GM12878 (cell line): ENCODE results near the gene FAM151A. TPM values are rescaled to one million over a fixed set of nuclear protein-coding genes. Genes with fewer than 3 reads are reported as not detected.

Experiments
- polyA plus RNA-seq, 11 experiments: library from polyadenylated mRNA; depleted of rRNA in 4 of 11; unstranded in 6 of 11; stranded (reverse) in 5 of 11; fragments of >200 nt; fragmentation: Nextera tagmentation in 4 of 11; fragmentation: Illumina TruSeq in 1 of 11; extraction: Ambion mirVana in 4 of 11; extraction: Trizol in 1 of 11; gene quantifications; 1 replicate in 1 of 11; 2 replicates in 10 of 11; pipeline versions ENCODE4 v1.2.1 to v1.2.3, GENCODE V29; 2011 to 2016; ENCODE audit warnings: inconsistent platforms in 2 of 11, missing spikeins in 2 of 11, low read depth in 1 of 11
- total RNA-seq, 4 experiments: library from RNA; depleted of rRNA in 3 of 4; stranded (reverse); fragments of >200 nt in 3 of 4; fragmentation: Illumina TruSeq in 1 of 4; extraction: Trizol in 1 of 4; gene quantifications; 2 replicates each; pipeline versions ENCODE4 v1.2.1 to v1.2.3, GENCODE V29; 2013 to 2021

FAM151A gene
- total and polyA plus RNA-seq, 10 of the 15 experiments (the other 5 are each of a cell fraction or from before 2014, with no cell fraction given) = 0.09 to 0.34 (median 0.14) TPM; not detected in 5

Other genes with a start within 250 kb of the FAM151A start
- 15.8 and 16.1 TPM in 2 replicates for gene SSBP3, start 217.1 kb downstream of the FAM151A start, total RNA-seq (2014; rRNA removed)
- gene SSBP3, start 217.1 kb downstream of the FAM151A start, total RNA-seq (2014; rRNA removed; fragmentation: Illumina TruSeq; extraction: Trizol) = 16.7 and 21.5 TPM in 2 replicates
- 50.4 and 51.7 TPM in 2 replicates for gene SSBP3, start 217.1 kb downstream of the FAM151A start, total RNA-seq (2021)
- gene SSBP3, start 217.1 kb downstream of the FAM151A start, polyA plus RNA-seq (2011; rRNA removed) = 8.1 and 18.0 TPM in 2 replicates
- 38.8 and 40.3 TPM in 2 replicates for gene SSBP3, start 217.1 kb downstream of the FAM151A start, polyA plus RNA-seq (2014; fragmentation: Illumina TruSeq; extraction: Trizol)
- 1 to 10 TPM; 4.1 to 7.9 TPM for gene SSBP3, start 217.1 kb downstream of the FAM151A start, polyA plus RNA-seq (2014; fragmentation: Nextera tagmentation; extraction: Ambion mirVana)
- gene SSBP3, start 217.1 kb downstream of the FAM151A start, polyA plus RNA-seq (2014; rRNA removed) = 30.1 and 41.9 TPM in 2 replicates
- gene SSBP3, start 217.1 kb downstream of the FAM151A start, polyA plus RNA-seq (2016; fragmentation: Nextera tagmentation; extraction: Ambion mirVana) = 1 to 10 TPM; 6.4 to 6.6 TPM
- gene ACOT11, start 75.3 kb downstream of the FAM151A start, total RNA-seq (2014; rRNA removed) = 0.33 and 0.85 TPM in 2 replicates
- 0.28 and 0.40 TPM in 2 replicates for gene ACOT11, start 75.3 kb downstream of the FAM151A start, total RNA-seq (2014; rRNA removed; fragmentation: Illumina TruSeq; extraction: Trizol)
- gene ACOT11, start 75.3 kb downstream of the FAM151A start, total RNA-seq (2021) = 0.72 and 0.90 TPM in 2 replicates
- gene ACOT11, start 75.3 kb downstream of the FAM151A start, polyA plus RNA-seq (2011; rRNA removed) = 0.01 and 0.15 TPM in 2 replicates
- gene ACOT11, start 75.3 kb downstream of the FAM151A start, polyA plus RNA-seq (2014; fragmentation: Illumina TruSeq; extraction: Trizol) = 0.06 and 0.25 TPM in 2 replicates
- gene ACOT11, start 75.3 kb downstream of the FAM151A start, polyA plus RNA-seq (2014; fragmentation: Nextera tagmentation; extraction: Ambion mirVana) = under 1 TPM in 1 of 2 experiments, not detected in 1; 0.04 TPM
- 0.36 and 0.50 TPM in 2 replicates for gene ACOT11, start 75.3 kb downstream of the FAM151A start, polyA plus RNA-seq (2014; rRNA removed)
- under 1 TPM; 0.19 to 0.39 TPM for gene ACOT11, start 75.3 kb downstream of the FAM151A start, polyA plus RNA-seq (2016; fragmentation: Nextera tagmentation; extraction: Ambion mirVana)
- gene MROH7, start 18.3 kb upstream of the FAM151A start, total RNA-seq (2014; rRNA removed) = 0.11 TPM in 1 of 2 replicates, not detected in the other
- 0.09 TPM in 1 of 2 replicates, not detected in the other for gene MROH7, start 18.3 kb upstream of the FAM151A start, total RNA-seq (2014; rRNA removed; fragmentation: Illumina TruSeq; extraction: Trizol)
- not detected in 2 replicates for gene MROH7, start 18.3 kb upstream of the FAM151A start, total RNA-seq (2021)
- not detected in 2 replicates for gene MROH7, start 18.3 kb upstream of the FAM151A start, polyA plus RNA-seq (2011; rRNA removed)
- 0.10 TPM in 1 of 2 replicates, not detected in the other for gene MROH7, start 18.3 kb upstream of the FAM151A start, polyA plus RNA-seq (2014; fragmentation: Illumina TruSeq; extraction: Trizol)
- gene MROH7, start 18.3 kb upstream of the FAM151A start, polyA plus RNA-seq (2014; fragmentation: Nextera tagmentation; extraction: Ambion mirVana) = not detected
- 0.05 TPM in 1 of 2 replicates, not detected in the other for gene MROH7, start 18.3 kb upstream of the FAM151A start, polyA plus RNA-seq (2014; rRNA removed)
- not detected for gene MROH7, start 18.3 kb upstream of the FAM151A start, polyA plus RNA-seq (2016; fragmentation: Nextera tagmentation; extraction: Ambion mirVana)
- gene TTC4, start 92.3 kb upstream of the FAM151A start, total RNA-seq (2014; rRNA removed) = 26.4 and 32.2 TPM in 2 replicates
- 38.1 and 50.5 TPM in 2 replicates for gene TTC4, start 92.3 kb upstream of the FAM151A start, total RNA-seq (2014; rRNA removed; fragmentation: Illumina TruSeq; extraction: Trizol)
- 25.6 and 26.8 TPM in 2 replicates for gene TTC4, start 92.3 kb upstream of the FAM151A start, total RNA-seq (2021)
- 29.0 and 33.0 TPM in 2 replicates for gene TTC4, start 92.3 kb upstream of the FAM151A start, polyA plus RNA-seq (2011; rRNA removed)
- 41.4 and 87.0 TPM in 2 replicates for gene TTC4, start 92.3 kb upstream of the FAM151A start, polyA plus RNA-seq (2014; fragmentation: Illumina TruSeq; extraction: Trizol)
- 10 to 100 TPM; 28.8 to 50.1 TPM for gene TTC4, start 92.3 kb upstream of the FAM151A start, polyA plus RNA-seq (2014; fragmentation: Nextera tagmentation; extraction: Ambion mirVana)
- gene TTC4, start 92.3 kb upstream of the FAM151A start, polyA plus RNA-seq (2014; rRNA removed) = 22.0 and 23.4 TPM in 2 replicates
- 10 to 100 TPM; 39.0 to 41.4 TPM for gene TTC4, start 92.3 kb upstream of the FAM151A start, polyA plus RNA-seq (2016; fragmentation: Nextera tagmentation; extraction: Ambion mirVana)
- gene PARS2, start 141.0 kb upstream of the FAM151A start, total RNA-seq (2014; rRNA removed) = 8.2 and 9.1 TPM in 2 replicates
- gene PARS2, start 141.0 kb upstream of the FAM151A start, total RNA-seq (2014; rRNA removed; fragmentation: Illumina TruSeq; extraction: Trizol) = 4.4 and 4.8 TPM in 2 replicates
- gene PARS2, start 141.0 kb upstream of the FAM151A start, total RNA-seq (2021) = 7.1 and 7.6 TPM in 2 replicates
- gene PARS2, start 141.0 kb upstream of the FAM151A start, polyA plus RNA-seq (2011; rRNA removed) = 2.9 and 4.6 TPM in 2 replicates
- 5.1 and 6.6 TPM in 2 replicates for gene PARS2, start 141.0 kb upstream of the FAM151A start, polyA plus RNA-seq (2014; fragmentation: Illumina TruSeq; extraction: Trizol)
- gene PARS2, start 141.0 kb upstream of the FAM151A start, polyA plus RNA-seq (2014; fragmentation: Nextera tagmentation; extraction: Ambion mirVana) = 1 to 10 TPM; 3.7 to 4.3 TPM
- 5.2 and 6.5 TPM in 2 replicates for gene PARS2, start 141.0 kb upstream of the FAM151A start, polyA plus RNA-seq (2014; rRNA removed)
- gene PARS2, start 141.0 kb upstream of the FAM151A start, polyA plus RNA-seq (2016; fragmentation: Nextera tagmentation; extraction: Ambion mirVana) = 10 to 100 TPM; 10.2 to 12.2 TPM
- 3.7 and 4.0 TPM in 2 replicates for gene TTC22, start 177.8 kb upstream of the FAM151A start, total RNA-seq (2014; rRNA removed)
- 1.9 and 2.2 TPM in 2 replicates for gene TTC22, start 177.8 kb upstream of the FAM151A start, total RNA-seq (2014; rRNA removed; fragmentation: Illumina TruSeq; extraction: Trizol)
- 4.2 and 5.1 TPM in 2 replicates for gene TTC22, start 177.8 kb upstream of the FAM151A start, total RNA-seq (2021)
- 0.35 and 0.72 TPM in 2 replicates for gene TTC22, start 177.8 kb upstream of the FAM151A start, polyA plus RNA-seq (2011; rRNA removed)
- gene TTC22, start 177.8 kb upstream of the FAM151A start, polyA plus RNA-seq (2014; fragmentation: Illumina TruSeq; extraction: Trizol) = 3.0 TPM in 2 replicates
- gene TTC22, start 177.8 kb upstream of the FAM151A start, polyA plus RNA-seq (2014; fragmentation: Nextera tagmentation; extraction: Ambion mirVana) = under 1 TPM; 0.64 to 0.89 TPM
- gene TTC22, start 177.8 kb upstream of the FAM151A start, polyA plus RNA-seq (2014; rRNA removed) = 3.4 and 3.6 TPM in 2 replicates
- 1 to 10 TPM; 1.1 to 1.9 TPM for gene TTC22, start 177.8 kb upstream of the FAM151A start, polyA plus RNA-seq (2016; fragmentation: Nextera tagmentation; extraction: Ambion mirVana)